Urinary bladder (tissue), 4 donors: Measurements from ENCODE around the gene TTC32. TPM values are rescaled to one million over a fixed set of nuclear protein-coding genes. Genes with fewer than 3 reads are reported as not detected.

ENCODE experiments used
- DNase-seq: peaks from one replicate; pipeline ENCODE4 v3.0.0-alpha.2; 2015; ENCODE audit errors: extremely low spot score
- H3K27ac ChIP-seq: one replicate; pipeline ENCODE4 v1.5.1; 2013; ENCODE audit warnings: low read depth, mild to moderate bottlenecking, moderate library complexity
- H3K36me3 ChIP-seq: one replicate; pipeline ENCODE4 v1.6.1; 2013; ENCODE audit warnings: mild to moderate bottlenecking, moderate library complexity; ENCODE audit not compliant: insufficient read depth
- H3K4me1 ChIP-seq: one replicate; pipeline ENCODE4 v1.6.1; 2013; ENCODE audit warnings: mild to moderate bottlenecking, moderate library complexity; ENCODE audit not compliant: insufficient read depth
- H3K4me3 ChIP-seq: one replicate; pipeline ENCODE4 v1.5.1; 2013; ENCODE audit warnings: low read depth, low read length
- WGBS: extraction: QIAGEN DNeasy Blood & Tissue Kit; methylation state at CpG from one replicate; pipeline ENCODE4 v1.1.7; 2013; 5-methylcytosine and 5-hydroxymethylcytosine counted together
- polyA plus RNA-seq: library from polyadenylated mRNA; stranded (reverse); fragments of 200-250 nt; gene quantifications from one replicate; pipeline ENCODE4 v1.2.3, GENCODE V29; 2013
- total RNA-seq: library from RNA; depleted of rRNA; stranded (reverse); fragments of >200 nt; gene quantifications from one replicate; pipeline ENCODE4 v1.2.3, GENCODE V29; 2014
- donor health status: healthy with polysubstance abuse.
- donor health status: healthy.

The TTC32 gene
- total and polyA plus RNA-seq, 2 donors, result 19.0 to 20.9 TPM

DNA sequence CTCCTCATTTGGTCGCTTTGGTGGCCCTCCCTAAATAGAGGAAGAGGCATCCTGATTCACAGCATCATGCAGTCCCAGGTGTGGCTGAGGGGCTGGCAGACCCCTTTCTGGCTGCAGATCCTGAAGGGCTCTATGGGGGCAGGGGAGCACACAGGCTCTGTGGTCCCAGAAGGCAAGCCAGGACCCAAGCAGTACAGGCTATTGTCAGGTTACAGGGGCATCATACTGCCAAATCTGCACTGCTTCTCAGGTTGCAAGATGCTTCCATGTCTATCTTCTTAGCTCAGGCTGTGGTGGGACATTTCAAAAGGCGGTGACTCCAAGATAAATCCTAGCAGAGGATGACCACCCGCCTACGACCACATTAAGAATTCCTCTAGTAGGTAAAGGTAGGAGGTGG is 54.3 kb downstream of the TTC32 start:
- no peaks in the 10 kb centered on the region for H3K36me3 ChIP-seq
- H3K27ac ChIP-seq, result no peak overlapping the region
- H3K4me1 ChIP-seq, result no peaks in the 10 kb centered on the region
- 95% methylated on average over 4 of the region's 4 CpGs for WGBS
- H3K4me3 ChIP-seq, result no peak overlapping the region
- no peak for DNase-seq

Other genes with a start within 250 kb of the TTC32 start
- gene WDR35, start 88.1 kb upstream of the TTC32 start, total RNA-seq, result 34.1 TPM
- 7.3 TPM for gene WDR35, start 88.1 kb upstream of the TTC32 start, polyA plus RNA-seq
- gene MATN3, start 110.7 kb upstream of the TTC32 start, total RNA-seq, result 1.1 TPM
- gene MATN3, start 110.7 kb upstream of the TTC32 start, polyA plus RNA-seq, result 2.0 TPM
- gene LAPTM4A, start 149.6 kb upstream of the TTC32 start, total RNA-seq, result 227 TPM
- 412 TPM for gene LAPTM4A, start 149.6 kb upstream of the TTC32 start, polyA plus RNA-seq